ENCODE measurements around the gene SLC35G2.
"Not testable (repeated sequence)": the region's sequence is repeated elsewhere in the genome, so short reads cannot be mapped to it uniquely, and the experiment has no call there.

SLC35G2 gene

GRCh38 chr3:136885357-136886213 is 66.7 kb downstream of the SLC35G2 start:
- no peak for DNase-seq (ENCODE audit: low read depth, low spot score)

GRCh38 chr3:136889947-136890346 is 71.0 kb downstream of the SLC35G2 start:
- DNase-seq (ENCODE audit: low read depth, low spot score): no peak

DNA sequence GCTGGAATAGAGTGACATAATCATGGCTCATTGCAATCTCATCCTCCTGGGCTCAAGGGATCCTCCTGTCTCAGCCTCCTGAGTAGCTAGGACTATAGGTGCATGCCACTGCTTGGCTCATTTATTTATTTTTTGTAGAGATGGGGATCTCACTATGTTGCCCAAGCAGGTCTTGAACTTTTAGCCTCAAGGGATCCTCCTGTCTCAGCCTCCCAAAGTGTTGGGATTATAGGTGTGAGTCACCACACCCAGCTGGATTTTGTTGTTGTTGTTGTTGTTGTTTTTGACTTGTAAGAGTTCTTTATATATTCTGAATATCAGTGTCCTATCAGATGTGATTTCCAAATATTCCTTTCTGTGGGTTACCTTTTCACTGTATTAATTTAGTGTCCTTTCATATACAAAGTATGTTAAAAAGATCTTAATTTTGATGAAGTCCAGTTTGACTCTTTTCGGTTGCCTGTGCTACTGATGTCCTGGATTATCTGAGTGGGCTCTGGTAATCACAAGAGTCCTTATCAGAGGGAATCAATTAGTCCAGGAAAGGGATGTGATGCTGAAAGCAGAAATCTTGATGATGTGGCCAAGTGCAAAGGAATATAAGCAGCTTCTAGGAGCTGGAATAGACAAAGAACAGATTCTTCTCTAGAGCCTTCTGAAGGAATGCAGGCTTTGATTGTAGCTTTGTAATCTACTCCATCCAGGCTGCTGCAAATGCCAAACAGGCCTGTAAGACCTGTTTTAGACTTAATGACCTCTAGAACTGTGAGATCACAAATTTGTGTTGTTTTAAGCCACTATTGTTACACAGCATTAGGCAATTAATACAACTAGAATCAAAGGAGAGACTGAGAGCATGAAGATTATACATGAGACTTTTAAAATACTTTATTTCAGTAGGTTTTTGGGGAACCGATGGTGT is 73.3 kb downstream of the SLC35G2 start:
- no peak for DNase-seq (ENCODE audit: low read depth, low spot score)

DNA sequence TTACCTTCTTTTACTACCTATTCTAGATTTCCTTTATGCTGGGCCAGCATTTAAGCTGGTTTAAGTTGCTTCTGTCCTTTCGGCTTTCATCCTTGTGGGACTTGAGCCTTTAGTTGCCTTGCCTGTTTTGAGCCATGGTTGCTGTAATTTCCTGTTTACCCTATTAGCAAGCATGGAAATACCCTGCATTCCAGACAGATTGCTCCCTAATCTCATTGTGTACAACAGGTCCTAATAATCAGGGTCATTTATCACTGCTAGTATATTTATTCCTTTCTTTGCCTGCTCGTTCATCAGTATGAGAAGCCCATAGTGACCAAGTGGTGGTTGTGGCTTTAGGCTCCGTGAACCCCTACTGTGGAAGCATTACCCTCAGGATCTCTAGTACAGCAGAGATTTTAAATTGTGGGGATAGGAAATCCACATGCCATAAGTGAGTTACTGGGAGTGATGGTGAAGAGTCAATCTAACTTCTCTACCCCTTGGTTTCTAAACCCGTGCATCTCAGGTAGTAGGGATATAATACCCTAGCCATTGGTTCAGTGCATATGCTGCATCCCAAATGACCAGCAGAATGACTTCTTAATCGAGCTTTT is 75.0 kb downstream of the SLC35G2 start:
- no peak for DNase-seq (ENCODE audit: low read depth, low spot score)

GRCh38 chr3:136897171-136897570 is 78.2 kb downstream of the SLC35G2 start:
- DNase-seq (ENCODE audit: low read depth, low spot score): not testable (repeated sequence)

- DNase-seq (ENCODE audit: low read depth, low spot score): no peak
These were observed 79.6 kb downstream of the SLC35G2 start for GRCh38 chr3:136898549-136898948.

- DNase-seq (ENCODE audit: low read depth, low spot score): no peak
These were observed 80.0 kb downstream of the SLC35G2 start for GRCh38 chr3:136898954-136899353.

DNA sequence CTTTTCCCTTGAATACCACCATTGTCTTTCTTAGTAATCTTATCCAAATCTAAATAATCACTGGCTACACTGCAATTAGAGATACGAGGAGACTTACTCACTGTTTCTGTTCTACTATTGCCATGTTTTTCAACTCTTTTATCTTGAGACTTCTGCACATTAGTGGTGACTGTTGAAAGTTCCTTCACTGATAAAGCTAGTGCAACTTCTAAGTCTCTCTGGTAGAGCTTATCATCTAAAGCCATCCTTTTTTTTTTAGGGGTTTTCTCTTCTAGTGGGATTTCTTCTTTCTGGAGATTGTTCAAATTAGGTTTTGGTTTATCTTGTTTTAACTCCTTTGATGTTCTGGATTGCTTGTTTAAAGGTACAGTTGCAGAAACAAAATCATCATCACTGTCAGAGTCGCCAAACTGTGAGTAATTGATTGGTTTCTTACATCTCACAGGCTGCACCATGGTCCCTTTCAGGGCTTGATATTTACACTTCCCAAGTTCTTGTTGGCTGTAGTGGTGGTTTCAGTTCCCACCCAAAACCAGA is 80.8 kb downstream of the SLC35G2 start:
- DNase-seq (ENCODE audit: low read depth, low spot score): no peak

GRCh38 chr3:136900694-136901093 is 81.8 kb downstream of the SLC35G2 start:
- not testable (repeated sequence) for DNase-seq (ENCODE audit: low read depth, low spot score)

DNA sequence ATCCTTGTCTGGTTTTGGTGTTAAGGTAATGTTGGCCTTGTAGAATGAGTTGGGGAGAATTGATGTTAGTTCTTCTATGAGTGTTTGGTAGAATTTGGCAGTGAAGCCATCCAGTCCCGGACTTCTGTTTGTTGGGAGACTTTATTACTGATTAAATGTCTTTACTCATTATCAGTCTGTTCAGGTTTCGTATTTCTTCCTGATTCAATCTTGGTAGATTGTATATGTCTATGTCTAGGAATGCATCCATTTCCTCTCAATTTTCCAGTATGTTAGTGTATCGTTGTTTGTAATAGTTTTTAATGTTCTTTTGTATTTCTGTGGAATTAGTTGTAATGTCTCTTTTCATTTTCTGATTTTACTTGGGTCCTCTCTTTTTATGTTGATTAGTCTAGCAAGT is 82.5 kb downstream of the SLC35G2 start:
- no peak for DNase-seq (ENCODE audit: low read depth, low spot score)

GRCh38 chr3:136902530-136902929 is 83.6 kb downstream of the SLC35G2 start:
- not testable (repeated sequence) for DNase-seq (ENCODE audit: low read depth, low spot score)

DNA sequence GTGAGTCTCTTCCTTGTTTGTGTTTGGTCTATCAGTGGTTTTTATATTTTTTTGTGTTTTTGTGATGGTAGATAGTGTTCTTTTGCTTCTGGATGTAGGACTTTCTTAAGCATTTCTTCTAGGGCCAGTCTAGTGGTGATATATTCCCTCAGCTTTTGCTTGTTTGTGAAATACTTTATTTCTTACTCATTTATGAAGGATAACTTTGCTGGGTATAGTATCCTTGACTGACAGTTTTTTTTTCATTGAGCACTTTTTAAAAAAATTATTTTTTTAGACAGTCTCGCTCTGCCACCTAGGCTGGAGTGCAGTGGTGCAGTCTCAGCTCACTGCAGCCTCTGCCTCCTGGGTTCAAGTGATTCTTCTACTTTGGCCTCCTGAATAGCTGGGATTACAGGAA is 85.0 kb downstream of the SLC35G2 start:
- DNase-seq (ENCODE audit: low read depth, low spot score): no peak

- DNase-seq (ENCODE audit: low read depth, low spot score): no peak
These were observed 85.8 kb downstream of the SLC35G2 start for GRCh38 chr3:136904746-136905145.

Measured in activated CD4-positive, CD25-positive, alpha-beta regulatory T cell treated with anti-CD3 and anti-CD28 coated beads, Interleukin-2, amount 50 U/mL, for 16 hours (primary cell).